VCaP (cell line): ENCODE results near the gene PLEKHJ1.
"Not testable (repeated sequence)": the region's sequence is repeated elsewhere in the genome, so short reads cannot be mapped to it uniquely, and the experiment has no call there.

ENCODE experiments used
- H3K27ac ChIP-seq: fragments of 450-650 bp; 2 replicates; pipeline ENCODE4 v1.5.1; 2017
- CTCF ChIP-seq: fragments of 450-650 bp; conservative IDR thresholded peaks from 2 replicates; pipeline ENCODE4 v1.5.1; 2017; ENCODE audit warnings: mild to moderate bottlenecking, moderate library complexity

The PLEKHJ1 gene

GRCh38 chr19:2236314-2237050, at the start of gene PLEKHJ1, which contains the start of gene SF3A2:
Gene PLEKHJ1, minus strand, starts transcription at chr19:2236329. Its CDS starts 81 bp downstream, at chr19:2236248.
Gene SF3A2, plus strand, starts transcription at chr19:2236824. Its CDS starts 6,595 bp downstream, at chr19:2243419.
- peak; percentile 99 for TF ChIP-seq CTCF
- H3K27ac ChIP-seq = peak within 1 kb of the TSS; percentile 99

DNA sequence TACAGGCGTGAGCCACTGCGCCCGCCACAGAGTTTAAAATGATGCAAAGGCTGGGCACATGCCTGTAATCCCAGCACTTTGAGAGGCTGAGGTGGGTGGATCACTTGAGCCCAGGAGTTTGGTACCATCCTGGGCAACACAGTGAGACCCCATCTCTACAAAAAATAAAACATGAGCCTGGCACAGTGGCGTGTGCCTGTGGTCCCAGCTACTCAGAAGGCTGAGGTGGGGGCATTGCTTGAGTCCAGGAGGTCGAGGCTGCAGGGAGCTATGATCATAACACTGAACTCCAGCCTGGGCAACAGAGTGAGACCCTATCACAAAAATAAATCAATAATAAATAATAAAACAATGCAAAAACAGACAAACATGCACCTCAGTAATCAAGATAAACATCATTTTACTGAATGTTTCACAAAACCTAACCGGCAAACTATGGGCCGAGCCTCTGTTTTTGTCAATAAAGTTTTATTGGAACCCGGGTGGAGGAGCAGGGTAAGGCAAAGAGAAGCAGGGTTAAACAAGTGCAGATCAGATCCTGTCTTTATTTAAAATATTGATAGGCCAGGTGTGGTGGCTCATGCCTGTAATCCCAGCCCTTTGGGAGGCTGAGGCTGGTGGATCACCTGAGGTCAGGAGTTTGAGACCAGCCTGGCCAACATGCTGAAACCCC, 47.8 kb upstream of the PLEKHJ1 start:
- TF ChIP-seq CTCF = no peak

GRCh38 chr19:2282862-2283237, 46.7 kb upstream of the PLEKHJ1 start:
- no peak for TF ChIP-seq CTCF

More for the DNA sequence above, 47.8 kb upstream of the PLEKHJ1 start:
- H3K27ac ChIP-seq = no peak overlapping the region

GRCh38 chr19:2282062-2282861, 46.1 kb upstream of the PLEKHJ1 start, which contains the start of gene PEAK3:
Gene PEAK3, minus strand, starts transcription at chr19:2282175. Its CDS starts 1,244 bp downstream, at chr19:2280931.
- TF ChIP-seq CTCF = no peak
- no peak within 1 kb of the TSS for H3K27ac ChIP-seq

More at GRCh38 chr19:2282862-2283237, 46.7 kb upstream of the PLEKHJ1 start:
- H3K27ac ChIP-seq = no peak overlapping the region

- H3K27ac ChIP-seq = not testable (repeated sequence)
These were observed 45.3 kb upstream of the PLEKHJ1 start for GRCh38 chr19:2281265-2282061.

DNA sequence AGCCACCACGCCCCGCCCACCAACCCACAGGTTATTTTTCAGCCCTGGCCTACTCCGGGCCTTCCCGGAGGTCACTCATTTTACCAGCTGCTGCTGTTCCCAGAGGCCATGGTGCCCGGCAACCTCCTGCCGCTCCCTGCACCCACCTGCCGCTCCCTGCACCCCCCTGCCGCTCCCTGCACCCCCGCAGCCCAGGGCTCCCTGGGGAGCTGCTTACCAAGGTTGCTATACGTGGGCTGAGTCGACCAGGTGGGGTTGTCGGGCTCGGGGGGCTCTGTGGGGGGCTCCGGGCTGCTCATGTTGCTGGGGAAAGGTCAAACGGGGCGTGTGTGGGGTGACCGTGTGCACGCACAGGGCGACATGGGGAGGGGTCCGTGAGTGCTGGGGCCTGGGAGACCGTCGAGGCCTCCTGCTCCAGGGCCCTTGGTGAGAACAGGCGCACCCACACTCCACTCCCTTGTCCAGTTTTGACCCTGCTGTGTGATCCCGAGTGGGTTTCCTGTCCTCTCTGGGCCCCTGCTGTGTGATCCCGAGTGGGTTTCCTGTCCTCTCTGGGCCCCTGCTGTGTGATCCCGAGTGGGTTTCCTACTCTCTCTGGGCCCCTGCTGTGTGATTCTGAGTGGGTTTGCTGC, 44.6 kb upstream of the PLEKHJ1 start:
- TF ChIP-seq CTCF = no peak
- no peak overlapping the region for H3K27ac ChIP-seq

DNA sequence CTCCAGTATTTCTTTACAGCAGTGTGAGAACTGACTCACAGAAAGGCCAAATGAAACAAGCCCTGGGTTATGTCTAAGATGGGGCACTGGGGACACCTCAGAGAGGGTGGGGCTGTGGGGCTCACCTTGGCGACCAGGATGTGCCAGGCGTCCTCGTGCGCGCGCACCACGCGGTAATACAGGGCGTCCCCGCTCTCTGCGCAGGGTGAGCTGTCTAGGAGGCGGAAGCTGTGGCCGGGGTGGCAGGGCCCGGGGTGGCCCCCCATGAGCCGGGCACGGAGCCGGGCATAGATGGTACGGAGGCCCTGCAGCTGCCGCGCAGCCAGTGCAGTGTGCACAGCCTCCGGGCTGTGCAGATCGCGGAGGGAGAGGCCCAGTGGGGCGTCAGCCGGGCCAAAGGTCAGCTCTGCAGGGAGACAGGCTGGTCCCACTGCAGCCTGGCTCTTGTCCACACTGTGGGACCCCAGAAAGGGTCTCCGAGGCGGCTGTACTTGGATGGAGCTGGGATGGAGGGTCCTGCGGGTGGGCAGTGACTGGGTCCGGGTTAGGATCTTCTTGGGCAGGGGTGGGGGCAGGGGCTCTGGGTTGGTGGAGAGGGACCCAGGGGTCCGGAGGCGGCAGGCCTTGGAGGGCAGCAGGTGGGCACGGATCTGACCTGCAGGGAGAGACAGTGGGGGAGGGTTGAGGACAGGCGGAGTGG, 42.5 kb upstream of the PLEKHJ1 start:
- no peak for TF ChIP-seq CTCF
- H3K27ac ChIP-seq = no peak overlapping the region
